MM.1S (cell line): ENCODE data around the gene ACO2.

Experiments used
- DNase-seq: peaks from one replicate; pipeline ENCODE4 v3.0.0-alpha.2; 2015
- H2AFZ ChIP-seq: fragments of 300-600 bp; sonication (generic); 2 replicates; pipeline ENCODE4 v1.6.0; 2016; ENCODE audit warnings: antibody characterized with exemption, low read length
- H3F3A ChIP-seq: fragments of 300-600 bp; sonication (generic); 2 replicates; pipeline ENCODE4 v1.6.1; 2016; ENCODE audit warnings: mild to moderate bottlenecking, antibody characterized with exemption, low read length, moderate library complexity, mixed read lengths; ENCODE audit not compliant: insufficient read depth
- H3K27ac ChIP-seq: fragments of 300-600 bp; sonication (generic); 2 replicates; pipeline ENCODE4 v1.5.1; 2016; ENCODE audit warnings: mild to moderate bottlenecking, low read length
- H3K27me3 ChIP-seq: fragments of 300-600 bp; sonication (generic); replicated peaks from 2 replicates; pipeline ENCODE4 v1.6.0; 2016; ENCODE audit warnings: low read length; ENCODE audit not compliant: insufficient read depth
- H3K36me3 ChIP-seq: fragments of 300-600 bp; sonication (generic); replicated peaks from 2 replicates; pipeline ENCODE4 v1.6.1; 2016; ENCODE audit warnings: mild to moderate bottlenecking, low read length, mixed read lengths; ENCODE audit not compliant: insufficient read depth
- H3K4me1 ChIP-seq: fragments of 300-600 bp; sonication (generic); 2 replicates; pipeline ENCODE4 v1.6.1; 2016; ENCODE audit warnings: low read length, mixed read lengths
- H3K4me2 ChIP-seq: fragments of 300-600 bp; sonication (generic); 2 replicates; pipeline ENCODE4 v1.6.0; 2016; ENCODE audit warnings: low read depth, low read length
- H3K4me3 ChIP-seq: fragments of 300-600 bp; sonication (generic); 2 replicates; pipeline ENCODE4 v1.5.1; 2016; ENCODE audit warnings: low read length, mixed read lengths
- H3K79me2 ChIP-seq: fragments of 300-600 bp; sonication (generic); 2 replicates; pipeline ENCODE4 v1.6.1; 2016; ENCODE audit warnings: mixed run types, low read length, mixed read lengths
- H3K9ac ChIP-seq: fragments of 300-600 bp; sonication (generic); 2 replicates; pipeline ENCODE4 v1.6.1; 2016; ENCODE audit warnings: low read length, mixed read lengths
- H3K9me2 ChIP-seq: fragments of 300-600 bp; sonication (generic); replicated peaks from 2 replicates; pipeline ENCODE4 v1.6.1; 2016; ENCODE audit warnings: mild to moderate bottlenecking, low read length, mixed read lengths; ENCODE audit not compliant: insufficient read depth
- H3K9me3 ChIP-seq: fragments of 300-600 bp; sonication (generic); replicated peaks from 2 replicates; pipeline ENCODE4 v1.6.1; 2016; ENCODE audit warnings: mild to moderate bottlenecking, low read length, mixed read lengths; ENCODE audit not compliant: insufficient read depth
- H4K20me1 ChIP-seq: fragments of 300-600 bp; sonication (generic); 2 replicates; pipeline ENCODE4 v1.6.1; 2016; ENCODE audit warnings: mild to moderate bottlenecking, low read length, moderate library complexity, mixed read lengths; ENCODE audit not compliant: insufficient read depth
- EZH2 ChIP-seq: fragments of 300-600 bp; sonication (generic); optimal IDR thresholded peaks from 2 replicates; pipeline ENCODE3; 2017; ENCODE audit warnings: low read depth, mild to moderate bottlenecking, antibody characterized with exemption, low read length, mixed read lengths
- EZH2phosphoT487 ChIP-seq: fragments of 300-600 bp; sonication (generic); IDR thresholded peaks from 2 replicates; pipeline ENCODE4 v1.6.1; 2018; ENCODE audit warnings: antibody characterized with exemption, low read length
- TF ChIP-seq, protein P1 (sequence below): fragments of 300-600 bp; sonication (generic); IDR thresholded peaks from 2 replicates; pipeline ENCODE4 v1.5.1; 2016; ENCODE audit warnings: antibody characterized with exemption, low read length, mixed read lengths

The ACO2 gene

DNA sequence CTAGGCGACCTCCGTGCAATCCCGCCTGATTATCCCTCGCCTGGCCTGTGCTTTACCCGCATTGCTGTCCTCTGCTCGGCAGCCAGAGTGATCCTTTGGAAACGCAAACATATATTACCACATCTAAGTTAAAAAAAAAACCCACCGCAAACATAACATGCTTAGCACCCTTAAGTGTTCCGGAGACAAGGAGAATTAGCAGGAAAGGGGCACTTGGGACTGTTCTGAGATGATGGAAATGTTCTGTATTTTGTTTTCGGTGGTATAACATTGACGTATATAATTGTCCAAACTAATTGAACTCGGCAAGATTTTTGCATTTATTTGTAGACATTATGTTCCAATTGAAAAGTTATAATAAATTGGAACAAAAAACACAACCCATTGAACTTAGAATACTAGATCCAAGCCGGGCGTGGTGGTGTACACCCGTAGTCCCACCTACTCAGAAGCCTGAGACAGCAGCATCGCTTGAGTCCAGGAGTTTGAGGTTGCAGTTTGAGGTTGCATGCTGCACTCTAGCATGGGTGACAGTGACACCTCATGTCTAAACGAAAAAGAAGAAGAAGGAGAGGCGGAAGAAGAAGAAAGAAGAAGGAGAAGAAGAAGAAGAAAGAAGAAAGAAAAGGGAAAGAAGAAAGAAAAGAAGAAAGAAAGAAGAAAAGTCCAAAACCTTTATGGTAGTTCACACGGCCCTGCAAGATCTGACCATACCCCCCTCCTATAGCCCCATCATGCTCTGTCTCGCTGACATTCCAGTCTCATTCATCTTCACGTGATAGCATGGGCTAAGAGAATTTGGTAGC is 76.0 kb downstream of the ACO2 start:
- Histone ChIP-seq H4K20me1 (no peaks in the 10 kb centered on the region), H3K9ac (peak overlapping the region; percentile 52; the same call in 1 of the 2 replicates), H3K79me2 (peaks cover 43% of the 10 kb centered on the region), H3K9me3 (no peaks in the 10 kb centered on the region), H2AFZ (peak overlapping the region; percentile 58; the same call in 1 of the 2 replicates), H3K27me3 (no peaks in the 10 kb centered on the region), H3K27ac (no peak overlapping the region), H3F3A (0 out of 2 replicates have a peak, but pooled peaks cover 4% of the 10 kb centered on the region), H3K9me2 (no peaks in the 10 kb centered on the region), H3K36me3 (no peaks in the 10 kb centered on the region), H3K4me1 (peaks cover 11% of the 10 kb centered on the region), H3K4me3 (peak overlapping the region; percentile 60), H3K4me2 (peak overlapping the region; percentile 87)
- no peak for DNase-seq
- TF ChIP-seq EZH2 (no peak), EZH2phosphoT487 (no peak)
- TF ChIP-seq, protein P1, sequence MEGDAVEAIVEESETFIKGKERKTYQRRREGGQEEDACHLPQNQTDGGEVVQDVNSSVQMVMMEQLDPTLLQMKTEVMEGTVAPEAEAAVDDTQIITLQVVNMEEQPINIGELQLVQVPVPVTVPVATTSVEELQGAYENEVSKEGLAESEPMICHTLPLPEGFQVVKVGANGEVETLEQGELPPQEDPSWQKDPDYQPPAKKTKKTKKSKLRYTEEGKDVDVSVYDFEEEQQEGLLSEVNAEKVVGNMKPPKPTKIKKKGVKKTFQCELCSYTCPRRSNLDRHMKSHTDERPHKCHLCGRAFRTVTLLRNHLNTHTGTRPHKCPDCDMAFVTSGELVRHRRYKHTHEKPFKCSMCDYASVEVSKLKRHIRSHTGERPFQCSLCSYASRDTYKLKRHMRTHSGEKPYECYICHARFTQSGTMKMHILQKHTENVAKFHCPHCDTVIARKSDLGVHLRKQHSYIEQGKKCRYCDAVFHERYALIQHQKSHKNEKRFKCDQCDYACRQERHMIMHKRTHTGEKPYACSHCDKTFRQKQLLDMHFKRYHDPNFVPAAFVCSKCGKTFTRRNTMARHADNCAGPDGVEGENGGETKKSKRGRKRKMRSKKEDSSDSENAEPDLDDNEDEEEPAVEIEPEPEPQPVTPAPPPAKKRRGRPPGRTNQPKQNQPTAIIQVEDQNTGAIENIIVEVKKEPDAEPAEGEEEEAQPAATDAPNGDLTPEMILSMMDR, result no peak

DNA sequence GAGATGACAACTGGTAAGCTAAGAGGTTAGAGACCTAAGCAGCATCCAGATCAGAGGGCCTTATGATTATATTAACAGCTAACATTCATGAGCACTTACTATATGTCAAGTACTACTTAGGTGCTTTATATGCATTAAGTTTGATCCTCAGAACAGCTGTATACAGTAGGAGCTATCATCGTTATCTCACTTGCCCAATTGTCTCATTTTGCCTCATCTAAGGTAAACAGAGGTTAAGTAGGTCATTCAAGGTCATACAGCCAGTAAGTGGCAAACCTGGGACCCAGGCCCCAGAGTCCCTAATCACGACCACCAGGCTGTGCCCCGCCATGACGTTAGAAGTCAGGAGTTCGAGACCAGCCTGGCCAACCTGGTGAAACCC is 79.9 kb downstream of the ACO2 start:
- no peak overlapping the region for H3K4me3 ChIP-seq
- no peak for TF ChIP-seq EZH2
- H3K9me2 ChIP-seq, result no peaks in the 10 kb centered on the region
- H3K4me2 ChIP-seq, result no peak overlapping the region
- no peaks in the 10 kb centered on the region for H4K20me1 ChIP-seq
- peaks cover 5% of the 10 kb centered on the region; the same call in 1 of the 2 replicates for H3K4me1 ChIP-seq
- H3F3A ChIP-seq, result 0 out of 2 replicates have a peak, but pooled peaks cover 4% of the 10 kb centered on the region
- H3K27me3 ChIP-seq, result no peaks in the 10 kb centered on the region
- H3K36me3 ChIP-seq, result no peaks in the 10 kb centered on the region
- H3K9me3 ChIP-seq, result no peaks in the 10 kb centered on the region
- no peak for DNase-seq
- no peak overlapping the region for H2AFZ ChIP-seq
- H3K27ac ChIP-seq, result no peak overlapping the region
- H3K79me2 ChIP-seq, result peaks cover 4% of the 10 kb centered on the region
- H3K9ac ChIP-seq, result no peak overlapping the region

DNA sequence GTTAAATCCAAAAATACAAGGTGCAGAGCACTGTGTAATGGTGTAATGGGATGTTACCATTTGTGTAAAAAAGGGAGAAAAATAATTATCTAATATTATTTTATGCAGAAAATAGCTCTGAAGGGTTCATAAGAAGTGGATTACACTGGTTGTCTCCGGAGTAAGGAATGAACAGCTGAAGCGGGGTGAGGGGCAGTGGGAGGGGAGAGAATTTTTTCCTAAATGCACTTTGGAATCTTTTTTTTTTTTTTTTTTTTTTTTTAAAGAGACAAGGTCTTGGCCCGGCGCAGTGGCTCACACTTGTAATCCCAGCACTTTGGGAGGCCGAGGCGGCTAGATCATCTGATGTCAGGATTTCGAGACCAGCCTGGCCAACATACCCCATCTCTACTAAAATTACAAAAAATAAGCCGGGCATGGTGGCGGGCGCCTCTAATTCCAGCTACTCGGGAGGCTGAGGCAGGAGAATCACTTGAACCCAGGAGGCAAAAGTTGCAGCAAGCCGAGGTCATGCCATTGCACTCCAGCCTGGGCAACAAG is 82.1 kb downstream of the ACO2 start:
- H3K36me3 ChIP-seq, result no peaks in the 10 kb centered on the region
- no peak overlapping the region for H3K4me3 ChIP-seq
- no peak overlapping the region for H3K4me2 ChIP-seq
- no peaks in the 10 kb centered on the region for H3K79me2 ChIP-seq
- H2AFZ ChIP-seq, result no peak overlapping the region
- no peaks in the 10 kb centered on the region for H3K4me1 ChIP-seq
- no peaks in the 10 kb centered on the region for H3F3A ChIP-seq
- H3K9me2 ChIP-seq, result no peaks in the 10 kb centered on the region
- H3K9me3 ChIP-seq, result no peaks in the 10 kb centered on the region
- no peak for DNase-seq
- H3K9ac ChIP-seq, result no peak overlapping the region
- TF ChIP-seq EZH2 (no peak), EZH2phosphoT487 (no peak)
- TF ChIP-seq, protein P1, result no peak
- no peak overlapping the region for H3K27ac ChIP-seq
- H4K20me1 ChIP-seq, result no peaks in the 10 kb centered on the region
- no peaks in the 10 kb centered on the region for H3K27me3 ChIP-seq
